ENCODE results near the gene ST6GALNAC3.

GRCh38 chr1:76292418-76293184, 218.1 kb downstream of the ST6GALNAC3 start:
- TF ChIP-seq REST (IDR thresholded peaks at IDR 0.05) (no peak), CTCF (IDR thresholded peaks at IDR 0.05) (no peak), RAD21 (conservative IDR thresholded peaks at IDR 0.05 in 1 of 2, IDR thresholded peaks at IDR 0.05 in 1 of 2) (no peak), RCOR1 (IDR thresholded peaks at IDR 0.05; ENCODE audit: low read depth, low read length) (no peak), CHD2 (IDR thresholded peaks at IDR 0.05; ENCODE audit: low read length, partially characterized antibody) (no peak), JUN (IDR thresholded peaks at IDR 0.05) (no peak)

Data from A549 (cell line).